ENCODE data around the gene MRTFA.

MRTFA gene

DNA sequence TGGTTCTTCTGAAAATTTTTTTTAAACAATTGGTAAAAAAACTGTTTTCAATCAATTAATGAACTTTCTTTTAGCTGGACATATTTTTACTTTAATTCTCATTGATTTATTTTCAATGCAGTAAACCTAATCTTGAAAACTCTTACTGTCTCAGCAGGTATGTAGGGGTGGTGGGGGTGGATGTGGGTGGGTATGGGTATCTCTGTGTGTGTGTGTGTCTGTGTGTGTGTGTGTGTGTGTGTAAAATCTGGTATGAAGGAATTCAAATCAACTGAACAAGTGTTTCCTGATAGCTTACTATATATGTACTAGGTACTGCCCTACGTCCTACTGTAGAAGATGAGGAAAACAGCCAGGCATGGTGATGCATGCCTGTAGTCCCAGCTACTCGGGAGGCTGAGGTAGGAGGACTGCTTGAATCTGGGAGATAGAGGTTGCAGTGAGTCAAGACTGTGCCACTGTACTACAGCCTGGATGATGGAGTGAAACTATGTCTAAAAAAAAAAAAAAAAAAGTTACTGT lies 75.5 kb downstream of the MRTFA start:
- Histone ChIP-seq H2AFZ (ENCODE audit: low read length) (no peak overlapping the region), H2BK120ac (ENCODE audit: low read depth, low read length) (no peak overlapping the region), H3K27ac (replicated peaks; ENCODE audit: low read length) (no peak overlapping the region), H2BK15ac (ENCODE audit: low read length) (no peak overlapping the region), H3K18ac (ENCODE audit: low read length) (no peak overlapping the region), H2AK5ac (ENCODE audit: low read depth, low read length) (no peak overlapping the region), H3K9me3 (replicated peaks in 1 of 2; ENCODE audit: control insufficient read depth in 2 of 2, insufficient read depth in 1 of 2, low read depth in 1 of 2, low read length in 2 of 2) (no peaks in the 10 kb centered on the region), H2BK5ac (ENCODE audit: low read length) (no peak overlapping the region), H3K14ac (ENCODE audit: low read length) (no peak overlapping the region), H3K4me1 (ENCODE audit: control insufficient read depth in 2 of 2, insufficient read depth in 1 of 2, low read depth in 1 of 2, low read length in 2 of 2) (peaks cover 4 to 18% of the 10 kb centered on the region in 2 donors), H3K4me3 (ENCODE audit: low read length in 2 of 2) (no peak overlapping the region), H4K8ac (ENCODE audit: low read depth, low read length) (no peak overlapping the region), H3K4me2 (ENCODE audit: insufficient read depth, low read length, poor library complexity, severe bottlenecking) (no peak overlapping the region), H3K4ac (ENCODE audit: low read length) (no peak overlapping the region), H2BK12ac (ENCODE audit: low read length) (no peak overlapping the region), H3K36me3 (replicated peaks in 1 of 2; ENCODE audit: control insufficient read depth in 2 of 2, insufficient read depth in 2 of 2, low read length in 2 of 2) (peaks cover 0 to 4% of the 10 kb centered on the region in 2 donors), H3K23ac (ENCODE audit: low read depth, low read length, poor library complexity) (no peak overlapping the region), H4K91ac (ENCODE audit: low read depth, low read length, poor library complexity) (no peak overlapping the region), H3K79me1 (ENCODE audit: low read depth, low read length) (no peaks in the 10 kb centered on the region), H3K27me3 (ENCODE audit: control insufficient read depth in 3 of 3, insufficient read depth in 3 of 3, low read depth in 1 of 3, low read length in 3 of 3) (no peaks in the 10 kb centered on the region), H3K9ac (ENCODE audit: low read depth, low read length, poor library complexity) (no peak overlapping the region)
- no peak for DNase-seq (ENCODE audit: low spot score)
- WGBS, 2 donors (ENCODE audit: extremely low coverage in 2 of 2, insufficient read length in 2 of 2, insufficient replicate concordance in 1 of 2) = no CpG with 5 or more reads among the region's 2 CpGs

DNA sequence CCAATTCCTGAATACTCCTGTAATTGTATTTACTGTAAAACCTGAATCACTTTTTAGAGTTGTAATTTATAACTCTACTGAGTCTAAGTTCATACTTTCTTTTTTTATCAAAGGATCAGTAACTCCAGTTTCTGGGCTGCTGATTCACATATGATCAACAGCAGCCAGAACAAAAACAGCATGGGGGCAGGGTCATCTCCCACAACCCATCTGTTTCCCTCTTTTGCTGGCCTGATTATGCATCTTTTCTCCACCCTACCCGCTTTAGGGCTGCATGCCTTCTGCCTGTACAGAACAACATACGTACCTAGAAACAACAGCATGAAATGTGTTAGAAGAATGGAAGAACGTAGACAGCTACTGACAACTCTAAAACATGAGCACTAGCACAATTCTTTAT lies 76.0 kb downstream of the MRTFA start:
- Histone ChIP-seq H3K14ac (ENCODE audit: low read length) (no peak overlapping the region), H3K18ac (ENCODE audit: low read length) (no peak overlapping the region), H3K79me1 (ENCODE audit: low read depth, low read length) (no peaks in the 10 kb centered on the region), H4K8ac (ENCODE audit: low read depth, low read length) (no peak overlapping the region), H3K4me1 (ENCODE audit: control insufficient read depth in 2 of 2, insufficient read depth in 1 of 2, low read depth in 1 of 2, low read length in 2 of 2) (peaks cover 4 to 18% of the 10 kb centered on the region in 2 donors), H3K4me3 (ENCODE audit: low read length in 2 of 2) (no peak overlapping the region), H3K27me3 (ENCODE audit: control insufficient read depth in 3 of 3, insufficient read depth in 3 of 3, low read depth in 1 of 3, low read length in 3 of 3) (no peaks in the 10 kb centered on the region), H2BK120ac (ENCODE audit: low read depth, low read length) (no peak overlapping the region), H4K91ac (ENCODE audit: low read depth, low read length, poor library complexity) (no peak overlapping the region), H3K36me3 (replicated peaks in 1 of 2; ENCODE audit: control insufficient read depth in 2 of 2, insufficient read depth in 2 of 2, low read length in 2 of 2) (peaks cover 0 to 4% of the 10 kb centered on the region in 2 donors), H2AK5ac (ENCODE audit: low read depth, low read length) (no peak overlapping the region), H3K9me3 (replicated peaks in 1 of 2; ENCODE audit: control insufficient read depth in 2 of 2, insufficient read depth in 1 of 2, low read depth in 1 of 2, low read length in 2 of 2) (no peaks in the 10 kb centered on the region), H3K9ac (ENCODE audit: low read depth, low read length, poor library complexity) (no peak overlapping the region), H2BK15ac (ENCODE audit: low read length) (no peak overlapping the region), H3K23ac (ENCODE audit: low read depth, low read length, poor library complexity) (no peak overlapping the region), H3K27ac (replicated peaks; ENCODE audit: low read length) (no peak overlapping the region), H2BK12ac (ENCODE audit: low read length) (no peak overlapping the region), H3K4me2 (ENCODE audit: insufficient read depth, low read length, poor library complexity, severe bottlenecking) (no peak overlapping the region), H2AFZ (ENCODE audit: low read length) (no peak overlapping the region), H3K4ac (ENCODE audit: low read length) (no peak overlapping the region), H2BK5ac (ENCODE audit: low read length) (no peak overlapping the region)
- no CpG with 5 or more reads among the region's 3 CpGs for WGBS, 2 donors (ENCODE audit: extremely low coverage in 2 of 2, insufficient read length in 2 of 2, insufficient replicate concordance in 1 of 2)
- DNase-seq (ENCODE audit: low spot score) = no peak

DNA sequence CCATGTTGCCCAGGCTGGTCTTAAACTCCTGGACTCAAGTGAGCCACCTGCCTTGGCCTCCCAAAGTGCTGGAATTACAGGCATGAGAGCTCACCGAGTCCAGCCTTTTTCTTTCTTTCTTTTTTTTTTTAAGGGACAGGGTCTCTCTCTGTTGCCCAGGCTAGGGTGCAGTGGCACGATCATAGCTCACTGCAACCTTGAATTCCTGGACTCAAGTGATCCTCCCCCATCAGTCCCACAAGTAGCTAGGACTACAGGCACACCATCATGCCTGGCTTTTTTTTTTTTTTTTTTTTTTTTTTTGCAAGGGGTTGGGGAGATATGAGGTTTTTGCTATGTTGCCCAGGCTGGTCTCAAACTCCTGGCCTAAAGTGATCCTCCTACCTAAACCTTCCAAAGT lies 78.5 kb downstream of the MRTFA start:
- no peak overlapping the region for H3K27ac ChIP-seq (replicated peaks; ENCODE audit: low read length)
- H3K4me3 ChIP-seq (ENCODE audit: low read length in 2 of 2) = no peak overlapping the region
- no peak overlapping the region for H2AK5ac ChIP-seq (ENCODE audit: low read depth, low read length)
- H3K23ac ChIP-seq (ENCODE audit: low read depth, low read length, poor library complexity) = no peak overlapping the region
- no peak overlapping the region for H3K14ac ChIP-seq (ENCODE audit: low read length)
- peaks cover 3% of the 10 kb centered on the region for H3K79me1 ChIP-seq (ENCODE audit: low read depth, low read length)
- no peak overlapping the region for H3K9ac ChIP-seq (ENCODE audit: low read depth, low read length, poor library complexity)
- H4K91ac ChIP-seq (ENCODE audit: low read depth, low read length, poor library complexity) = no peak overlapping the region
- no peak overlapping the region for H2AFZ ChIP-seq (ENCODE audit: low read length)
- H3K4me2 ChIP-seq (ENCODE audit: insufficient read depth, low read length, poor library complexity, severe bottlenecking) = no peak overlapping the region
- no peak overlapping the region for H2BK12ac ChIP-seq (ENCODE audit: low read length)
- H3K36me3 ChIP-seq (replicated peaks in 1 of 2; ENCODE audit: control insufficient read depth in 2 of 2, insufficient read depth in 2 of 2, low read length in 2 of 2) = peaks cover 1 to 10% of the 10 kb centered on the region in 2 donors
- no peak overlapping the region for H2BK5ac ChIP-seq (ENCODE audit: low read length)
- no peaks in the 10 kb centered on the region for H3K9me3 ChIP-seq (replicated peaks in 1 of 2; ENCODE audit: control insufficient read depth in 2 of 2, insufficient read depth in 1 of 2, low read depth in 1 of 2, low read length in 2 of 2)
- no peak overlapping the region for H2BK120ac ChIP-seq (ENCODE audit: low read depth, low read length)
- H3K4ac ChIP-seq (ENCODE audit: low read length) = no peak overlapping the region
- DNase-seq (ENCODE audit: low spot score) = no peak
- H3K4me1 ChIP-seq (ENCODE audit: control insufficient read depth in 2 of 2, insufficient read depth in 1 of 2, low read depth in 1 of 2, low read length in 2 of 2) = peaks cover 8 to 18% of the 10 kb centered on the region in 2 donors
- H4K8ac ChIP-seq (ENCODE audit: low read depth, low read length) = no peak overlapping the region
- no peaks in the 10 kb centered on the region for H3K27me3 ChIP-seq (ENCODE audit: control insufficient read depth in 3 of 3, insufficient read depth in 3 of 3, low read depth in 1 of 3, low read length in 3 of 3)
- WGBS, 2 donors (ENCODE audit: extremely low coverage in 2 of 2, insufficient read length in 2 of 2, insufficient replicate concordance in 1 of 2) = no CpG with 5 or more reads among the region's 2 CpGs
- H3K18ac ChIP-seq (ENCODE audit: low read length) = no peak overlapping the region
- H2BK15ac ChIP-seq (ENCODE audit: low read length) = no peak overlapping the region

DNA sequence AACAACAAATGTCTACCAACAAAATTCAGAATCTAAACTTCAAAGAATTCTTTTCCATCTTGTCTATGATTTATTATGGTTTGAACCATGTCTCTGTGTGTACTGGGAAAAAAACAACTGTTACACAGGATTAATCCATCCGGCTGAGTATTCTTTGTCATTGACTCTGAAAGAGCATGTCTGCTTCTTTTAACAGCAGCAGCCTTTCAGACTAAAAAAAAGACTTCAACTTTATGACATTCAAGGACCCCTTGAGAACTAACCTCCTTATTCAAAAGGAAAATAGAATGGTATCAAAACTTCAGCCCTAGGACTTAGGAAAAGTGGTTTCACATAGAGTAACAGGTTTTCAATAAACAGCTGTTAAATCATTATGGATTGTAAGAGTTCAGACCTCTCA lies 79.9 kb downstream of the MRTFA start:
- H4K8ac ChIP-seq (ENCODE audit: low read depth, low read length) = no peak overlapping the region
- H3K23ac ChIP-seq (ENCODE audit: low read depth, low read length, poor library complexity) = no peak overlapping the region
- H3K27me3 ChIP-seq (ENCODE audit: control insufficient read depth in 3 of 3, insufficient read depth in 3 of 3, low read depth in 1 of 3, low read length in 3 of 3) = no peaks in the 10 kb centered on the region
- no peak overlapping the region for H3K14ac ChIP-seq (ENCODE audit: low read length)
- H3K18ac ChIP-seq (ENCODE audit: low read length) = no peak overlapping the region
- H3K9me3 ChIP-seq (replicated peaks in 1 of 2; ENCODE audit: control insufficient read depth in 2 of 2, insufficient read depth in 1 of 2, low read depth in 1 of 2, low read length in 2 of 2) = no peaks in the 10 kb centered on the region
- no peak overlapping the region for H3K27ac ChIP-seq (replicated peaks; ENCODE audit: low read length)
- peaks cover 8 to 18% of the 10 kb centered on the region in 2 donors for H3K4me1 ChIP-seq (ENCODE audit: control insufficient read depth in 2 of 2, insufficient read depth in 1 of 2, low read depth in 1 of 2, low read length in 2 of 2)
- no peak overlapping the region for H2BK120ac ChIP-seq (ENCODE audit: low read depth, low read length)
- no peak overlapping the region for H2BK15ac ChIP-seq (ENCODE audit: low read length)
- H3K79me1 ChIP-seq (ENCODE audit: low read depth, low read length) = peaks cover 3% of the 10 kb centered on the region
- peak overlapping the region; percentile 20 for H2AFZ ChIP-seq (ENCODE audit: low read length)
- no peak overlapping the region for H3K9ac ChIP-seq (ENCODE audit: low read depth, low read length, poor library complexity)
- no peak overlapping the region for H3K4me3 ChIP-seq (ENCODE audit: low read length in 2 of 2)
- H3K36me3 ChIP-seq (replicated peaks in 1 of 2; ENCODE audit: control insufficient read depth in 2 of 2, insufficient read depth in 2 of 2, low read length in 2 of 2) = peaks cover 1 to 16% of the 10 kb centered on the region in 2 donors
- H2BK12ac ChIP-seq (ENCODE audit: low read length) = no peak overlapping the region
- H2BK5ac ChIP-seq (ENCODE audit: low read length) = no peak overlapping the region
- H3K4ac ChIP-seq (ENCODE audit: low read length) = no peak overlapping the region
- H4K91ac ChIP-seq (ENCODE audit: low read depth, low read length, poor library complexity) = no peak overlapping the region
- DNase-seq (ENCODE audit: low spot score) = no peak
- WGBS, 2 donors (ENCODE audit: extremely low coverage in 2 of 2, insufficient read length in 2 of 2, insufficient replicate concordance in 1 of 2) = no CpG with 5 or more reads among the region's 1 CpG
- no peak overlapping the region for H3K4me2 ChIP-seq (ENCODE audit: insufficient read depth, low read length, poor library complexity, severe bottlenecking)
- no peak overlapping the region for H2AK5ac ChIP-seq (ENCODE audit: low read depth, low read length)
